Measurements from ENCODE around the gene INPP5D. TPM values are rescaled to one million over a fixed set of nuclear protein-coding genes. Genes with fewer than 3 reads are reported as not detected.

Gene INPP5D
- total RNA-seq, 1 experiment from 2014 or later = 0.74 TPM

DNA sequence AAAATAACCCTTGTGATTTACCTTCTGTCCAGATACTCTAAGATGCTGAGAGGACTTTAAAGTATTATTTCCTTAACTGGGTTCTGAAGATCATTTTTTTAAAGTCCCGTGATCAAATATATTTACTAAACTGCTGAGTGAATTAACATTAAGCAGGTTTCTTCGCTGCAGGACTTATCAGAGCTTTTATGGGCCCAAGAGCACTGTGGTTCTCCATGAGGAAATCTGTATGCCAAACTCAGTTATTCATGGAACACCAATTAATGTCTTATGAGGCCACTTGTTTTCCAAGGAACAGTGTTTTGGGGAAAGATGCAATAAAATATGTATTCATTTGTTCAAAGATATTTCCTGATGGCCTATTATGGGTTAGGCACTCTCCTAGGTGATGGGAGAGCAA is 111.2 kb downstream of the INPP5D start:
- Histone ChIP-seq H4K20me1 (ENCODE audit: insufficient read depth) (no peaks in the 10 kb centered on the region), H3K9me3 (ENCODE audit: insufficient read depth, low read depth) (no peaks in the 10 kb centered on the region), H3K4me3 (no peak overlapping the region), H3K79me2 (ENCODE audit: low read depth) (no peaks in the 10 kb centered on the region), H3K36me3 (ENCODE audit: low read depth) (no peaks in the 10 kb centered on the region), H3K4me1 (replicated peaks; ENCODE audit: insufficient read depth) (peaks cover 42% of the 10 kb centered on the region), H3K27me3 (ENCODE audit: insufficient read depth, low read depth) (no peaks in the 10 kb centered on the region), H3K27ac (no peak overlapping the region), H2AFZ (no peak overlapping the region), H3F3A (ENCODE audit: insufficient read depth, low read depth) (peaks cover 14% of the 10 kb centered on the region; the same call in 1 of the 2 replicates), H3K9me2 (ENCODE audit: insufficient read depth) (no peaks in the 10 kb centered on the region), H3K4me2 (no peak overlapping the region)
- no TSS peak for BruUV-seq (replicated peaks)
- ChIA-PET POLR2A (ENCODE audit: unreplicated experiment) (no interaction called here), CTCF (no interaction called here)
- TF ChIP-seq, protein P1, sequence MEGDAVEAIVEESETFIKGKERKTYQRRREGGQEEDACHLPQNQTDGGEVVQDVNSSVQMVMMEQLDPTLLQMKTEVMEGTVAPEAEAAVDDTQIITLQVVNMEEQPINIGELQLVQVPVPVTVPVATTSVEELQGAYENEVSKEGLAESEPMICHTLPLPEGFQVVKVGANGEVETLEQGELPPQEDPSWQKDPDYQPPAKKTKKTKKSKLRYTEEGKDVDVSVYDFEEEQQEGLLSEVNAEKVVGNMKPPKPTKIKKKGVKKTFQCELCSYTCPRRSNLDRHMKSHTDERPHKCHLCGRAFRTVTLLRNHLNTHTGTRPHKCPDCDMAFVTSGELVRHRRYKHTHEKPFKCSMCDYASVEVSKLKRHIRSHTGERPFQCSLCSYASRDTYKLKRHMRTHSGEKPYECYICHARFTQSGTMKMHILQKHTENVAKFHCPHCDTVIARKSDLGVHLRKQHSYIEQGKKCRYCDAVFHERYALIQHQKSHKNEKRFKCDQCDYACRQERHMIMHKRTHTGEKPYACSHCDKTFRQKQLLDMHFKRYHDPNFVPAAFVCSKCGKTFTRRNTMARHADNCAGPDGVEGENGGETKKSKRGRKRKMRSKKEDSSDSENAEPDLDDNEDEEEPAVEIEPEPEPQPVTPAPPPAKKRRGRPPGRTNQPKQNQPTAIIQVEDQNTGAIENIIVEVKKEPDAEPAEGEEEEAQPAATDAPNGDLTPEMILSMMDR (conservative IDR thresholded peaks at IDR 0.05) = no peak
- no peak for TF ChIP-seq EZH2 (IDR thresholded peaks at IDR 0.05; ENCODE audit: low read depth)
- intact Hi-C loops (cut with micrococcal nuclease; ENCODE audit: unreplicated experiment) = no loop called here
- DNase-seq = no peak

DNA sequence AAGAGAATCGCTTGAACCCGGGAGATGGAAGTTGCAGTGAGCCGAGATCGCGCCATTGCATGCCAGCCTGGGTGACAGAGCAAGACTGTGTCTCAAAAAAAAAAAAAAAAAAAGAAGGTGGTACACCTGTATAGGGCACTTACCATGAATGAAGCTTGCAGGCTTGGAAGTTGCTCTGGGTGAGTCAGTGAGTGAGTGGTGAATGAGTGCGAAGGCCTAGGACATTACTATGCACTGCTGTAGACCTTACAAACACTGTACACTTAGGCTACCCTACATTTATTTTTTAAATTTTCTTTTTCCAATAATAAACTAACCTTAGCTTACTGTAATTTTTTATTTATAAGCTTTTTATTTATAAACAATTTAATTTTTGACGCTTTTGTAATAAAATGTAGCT is 113.0 kb downstream of the INPP5D start:
- no TSS peak for BruUV-seq (replicated peaks)
- Histone ChIP-seq H3K4me1 (replicated peaks; ENCODE audit: insufficient read depth) (peaks cover 32% of the 10 kb centered on the region), H4K20me1 (ENCODE audit: insufficient read depth) (no peaks in the 10 kb centered on the region), H3K9me2 (ENCODE audit: insufficient read depth) (no peaks in the 10 kb centered on the region), H3K27me3 (ENCODE audit: insufficient read depth, low read depth) (no peaks in the 10 kb centered on the region), H3K36me3 (ENCODE audit: low read depth) (no peaks in the 10 kb centered on the region), H2AFZ (no peak overlapping the region), H3K4me3 (no peak overlapping the region), H3K9me3 (ENCODE audit: insufficient read depth, low read depth) (no peaks in the 10 kb centered on the region), H3K27ac (no peak overlapping the region), H3K4me2 (no peak overlapping the region), H3F3A (ENCODE audit: insufficient read depth, low read depth) (no peaks in the 10 kb centered on the region), H3K79me2 (ENCODE audit: low read depth) (no peaks in the 10 kb centered on the region)
- intact Hi-C loops (cut with micrococcal nuclease; ENCODE audit: unreplicated experiment) = no loop called here
- no peak for TF ChIP-seq EZH2 (IDR thresholded peaks at IDR 0.05; ENCODE audit: low read depth)
- TF ChIP-seq, protein P1 (conservative IDR thresholded peaks at IDR 0.05) = no peak
- CTCF ChIA-PET = interaction anchor here (0.6 to 0.7 kb wide), 2 partner anchors 106 to 1828 kb away, joined by 4 to 5 read pairs; no protein-coding TSS in a partner anchor
- DNase-seq = peak in 1 of 2 experiments; percentile 18
- POLR2A ChIA-PET (ENCODE audit: unreplicated experiment) = interaction anchor here (0.6 to 0.7 kb wide), 3 partner anchors 70 to 241 kb away, joined by 3 to 23 read pairs (median 9); no protein-coding TSS in a partner anchor

DNA sequence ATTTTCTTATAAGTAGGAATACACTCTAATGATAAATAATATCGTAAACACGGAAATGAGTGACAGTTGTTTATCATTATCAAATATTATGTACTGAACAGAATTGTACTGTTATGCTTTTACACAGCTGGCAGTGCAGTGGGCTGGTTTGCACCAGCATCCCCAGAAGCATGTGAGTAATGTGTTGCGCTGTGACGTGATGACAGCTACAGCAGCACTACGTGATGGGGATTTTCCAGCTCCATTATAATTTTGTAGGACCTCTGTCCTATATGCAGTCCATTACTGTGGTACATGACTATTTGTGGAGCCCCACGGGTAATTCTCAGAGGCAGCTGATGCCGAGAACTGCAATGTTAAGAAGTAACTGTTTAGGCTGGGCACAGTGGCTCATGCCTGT is 114.0 kb downstream of the INPP5D start:
- Histone ChIP-seq H3K9me2 (ENCODE audit: insufficient read depth) (no peaks in the 10 kb centered on the region), H3K27ac (no peak overlapping the region), H3K9me3 (ENCODE audit: insufficient read depth, low read depth) (no peaks in the 10 kb centered on the region), H3F3A (ENCODE audit: insufficient read depth, low read depth) (no peaks in the 10 kb centered on the region), H3K27me3 (ENCODE audit: insufficient read depth, low read depth) (no peaks in the 10 kb centered on the region), H2AFZ (no peak overlapping the region), H3K36me3 (ENCODE audit: low read depth) (no peaks in the 10 kb centered on the region), H3K4me2 (no peak overlapping the region), H3K79me2 (ENCODE audit: low read depth) (no peaks in the 10 kb centered on the region), H4K20me1 (ENCODE audit: insufficient read depth) (no peaks in the 10 kb centered on the region), H3K4me3 (no peak overlapping the region), H3K4me1 (replicated peaks; ENCODE audit: insufficient read depth) (peaks cover 25% of the 10 kb centered on the region)
- DNase-seq = no peak
- BruUV-seq (replicated peaks) = no TSS peak
- CTCF ChIA-PET = no interaction called here
- no peak for TF ChIP-seq EZH2 (IDR thresholded peaks at IDR 0.05; ENCODE audit: low read depth)
- TF ChIP-seq, protein P1 (conservative IDR thresholded peaks at IDR 0.05) = no peak
- POLR2A ChIA-PET (ENCODE audit: unreplicated experiment) = interaction anchor here (0.6 kb wide), 1 partner anchor 10 kb away, joined by 5 read pairs; no protein-coding TSS in a partner anchor
- intact Hi-C loops (cut with micrococcal nuclease; ENCODE audit: unreplicated experiment) = no loop called here

Data from PC-9 (cell line).